GM18909 (cell line): ENCODE results near the gene NPAS2.

Experiments used
- ATAC-seq: cut with Tn5 transposase; IDR thresholded peaks from one replicate; pipeline ENCODE4 v1.9.1; 2021; ENCODE audit warnings: mild to moderate bottlenecking; ENCODE audit not compliant: unreplicated experiment, poor library complexity

Gene NPAS2

GRCh38 chr2:100876231-100876860, 56.4 kb downstream of the NPAS2 start:
- no peak for ATAC-seq

- ATAC-seq = no peak
These were observed 57.6 kb downstream of the NPAS2 start for GRCh38 chr2:100877555-100877954.

GRCh38 chr2:100878000-100878791, 58.3 kb downstream of the NPAS2 start:
- no peak for ATAC-seq

- no peak for ATAC-seq
These were observed 59.4 kb downstream of the NPAS2 start for GRCh38 chr2:100879296-100879695.

GRCh38 chr2:100880036-100880435, 60.1 kb downstream of the NPAS2 start:
- ATAC-seq = no peak

GRCh38 chr2:100880730-100881129, 60.8 kb downstream of the NPAS2 start:
- no peak for ATAC-seq

GRCh38 chr2:100882645-100883613, 63.0 kb downstream of the NPAS2 start:
- ATAC-seq = no peak

GRCh38 chr2:100884145-100884621, 64.2 kb downstream of the NPAS2 start:
- ATAC-seq = no peak

- no peak for ATAC-seq
These were observed 66.1 kb downstream of the NPAS2 start for GRCh38 chr2:100886085-100886484.

GRCh38 chr2:100887039-100887578, 67.2 kb downstream of the NPAS2 start:
- ATAC-seq = no peak

- ATAC-seq = no peak
These were observed 68.0 kb downstream of the NPAS2 start for GRCh38 chr2:100887713-100888495.

- ATAC-seq = no peak
These were observed 68.7 kb downstream of the NPAS2 start for GRCh38 chr2:100888601-100889000.

- no peak for ATAC-seq
These were observed 69.3 kb downstream of the NPAS2 start for GRCh38 chr2:100889286-100889685.

- no peak for ATAC-seq
These were observed 72.1 kb downstream of the NPAS2 start for GRCh38 chr2:100891906-100892642.

GRCh38 chr2:100893392-100894104, 73.6 kb downstream of the NPAS2 start:
- ATAC-seq = peak; percentile 78

- ATAC-seq = no peak
These were observed 74.3 kb downstream of the NPAS2 start for GRCh38 chr2:100894105-100894795.

GRCh38 chr2:100894796-100895156, 74.8 kb downstream of the NPAS2 start:
- no peak for ATAC-seq

- no peak for ATAC-seq
These were observed 75.5 kb downstream of the NPAS2 start for GRCh38 chr2:100895402-100895801.
